MG63 (cell line): ENCODE measurements around the gene F12. TPM values are rescaled to one million over a fixed set of nuclear protein-coding genes. Genes with fewer than 3 reads are reported as not detected.

Source experiments
- DNase-seq: peaks from one replicate; pipeline ENCODE4 v3.0.0-alpha.2; 2020
- H3K27me3 ChIP-seq: fragments of 250-450 bp; sonication (Bioruptor Pico); 2 replicates; pipeline ENCODE4 v1.5.1; 2020; ENCODE audit warnings: mild to moderate bottlenecking, moderate library complexity
- H3K36me3 ChIP-seq: fragments of 250-450 bp; sonication (Bioruptor Pico); 2 replicates; pipeline ENCODE4 v1.5.1; 2020; ENCODE audit warnings: mild to moderate bottlenecking, moderate library complexity
- H3K4me3 ChIP-seq: fragments of 250-450 bp; sonication (Bioruptor Pico); 2 replicates; pipeline ENCODE4 v1.5.1; 2020; ENCODE audit warnings: mild to moderate bottlenecking, moderate library complexity
- H3K9me3 ChIP-seq: fragments of 250-450 bp; sonication (Bioruptor Pico); 2 replicates; pipeline ENCODE4 v1.5.1; 2020; ENCODE audit warnings: mild to moderate bottlenecking, moderate library complexity
- total RNA-seq: library from RNA; depleted of rRNA; stranded (reverse); fragments of >200 nt; shearing (Covaris generic); gene quantifications from 2 replicates; pipeline ENCODE4 v1.2.3, GENCODE V29; 2014; ENCODE audit warnings: low replicate concordance

Gene F12
- total RNA-seq, 1 experiment from 2014 or later = 2.3 TPM

DNA sequence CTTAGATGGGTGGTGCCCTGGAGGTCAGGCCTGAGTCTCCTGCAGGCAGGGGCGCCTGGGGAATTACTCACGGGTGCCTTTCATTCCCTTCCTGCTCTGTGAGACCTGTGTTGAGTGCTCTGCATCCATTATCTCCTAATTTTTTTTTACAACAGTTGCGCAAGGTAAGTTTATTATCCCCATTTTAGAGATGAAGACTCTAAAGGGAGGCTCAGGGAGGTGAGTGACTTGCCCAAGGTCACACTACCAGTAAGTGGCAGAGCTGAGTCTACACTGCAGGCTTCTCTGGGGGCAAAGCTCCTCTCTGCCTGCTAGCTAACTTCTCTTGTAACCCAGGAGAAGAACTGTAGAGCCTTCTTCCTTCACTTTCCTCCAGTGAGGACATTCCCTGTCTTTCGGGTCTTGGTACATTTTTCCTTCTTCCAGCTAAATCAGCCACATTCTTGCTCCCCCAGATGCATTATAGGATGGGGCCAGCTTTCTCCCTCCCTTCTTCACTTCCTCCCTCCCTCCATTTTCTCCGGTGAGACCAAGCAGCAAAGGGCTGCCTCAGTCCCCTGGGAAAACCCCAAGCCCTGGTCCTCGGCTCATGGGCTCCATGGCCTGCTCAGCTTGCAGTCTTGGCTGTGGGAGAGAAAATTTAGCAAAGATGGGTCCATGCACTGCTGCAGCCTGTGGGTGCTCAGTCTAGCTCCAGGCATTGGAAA is 39.0 kb upstream of the F12 start:
- Histone ChIP-seq H3K36me3 (peaks cover 70% of the 10 kb centered on the region), H3K4me3 (peak overlapping the region; percentile 66), H3K9me3 (no peaks in the 10 kb centered on the region), H3K27me3 (no peaks in the 10 kb centered on the region)
- no peak for DNase-seq

- Histone ChIP-seq H3K36me3 (peaks cover 70% of the 10 kb centered on the region), H3K9me3 (no peaks in the 10 kb centered on the region), H3K27me3 (no peaks in the 10 kb centered on the region), H3K4me3 (peak overlapping the region; percentile 66)
- DNase-seq = peak; percentile 100
These were observed 38.4 kb upstream of the F12 start for GRCh38 chr5:177447611-177448243.

GRCh38 chr5:177447066-177447610 is 37.8 kb upstream of the F12 start:
- peak; percentile 87 for DNase-seq
- no peaks in the 10 kb centered on the region for H3K9me3 ChIP-seq
- no peaks in the 10 kb centered on the region for H3K27me3 ChIP-seq
- peak overlapping the region; percentile 66 for H3K4me3 ChIP-seq
- H3K36me3 ChIP-seq = peaks cover 74% of the 10 kb centered on the region

DNA sequence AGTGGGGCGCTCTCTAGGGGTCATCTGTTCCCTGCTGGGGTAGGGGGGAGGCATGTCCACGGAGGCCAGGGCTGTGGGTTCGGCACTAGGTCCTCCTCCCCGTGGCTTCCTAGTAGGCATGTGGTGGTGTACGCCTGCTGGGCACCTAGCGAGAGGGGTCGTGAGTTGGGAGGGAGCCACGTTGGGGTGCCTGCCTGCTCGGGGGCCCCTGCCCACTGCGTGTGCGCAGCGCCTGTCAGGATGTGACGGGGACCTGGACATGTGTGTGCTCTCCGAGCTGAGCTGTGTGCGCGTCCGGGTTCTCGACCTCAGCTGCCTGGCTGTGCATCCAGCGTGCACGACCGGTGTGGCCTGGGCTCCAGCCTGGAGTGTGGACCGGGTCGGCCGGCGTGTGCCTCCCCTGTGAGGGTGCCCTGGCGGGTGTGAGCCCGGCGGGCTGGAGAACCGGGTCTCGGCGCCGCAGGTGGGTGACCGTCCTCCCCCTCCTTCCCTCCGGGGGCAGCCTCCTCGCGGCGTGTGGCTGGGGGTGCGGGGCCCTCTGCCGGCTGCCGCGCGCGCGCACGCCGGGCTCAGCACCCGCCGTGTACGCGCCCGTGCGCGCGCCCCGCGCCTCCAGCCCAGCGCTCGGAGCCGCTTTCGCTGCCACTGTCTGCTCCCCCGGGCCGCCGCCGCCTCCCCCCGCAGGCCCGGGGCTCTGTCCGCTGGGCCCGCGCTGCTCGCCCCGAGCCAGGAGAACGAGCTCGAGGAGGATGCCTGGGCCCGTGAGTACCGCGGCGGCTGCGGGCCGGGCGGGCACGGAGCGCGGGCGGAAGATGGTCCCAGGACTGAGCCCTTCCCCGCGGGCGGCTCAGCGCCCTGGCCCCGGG is 37.1 kb upstream of the F12 start, which contains the start of gene PRR7:
Gene PRR7 (plus strand): TSS at position 615 of the 866 bp plus-strand sequence. CDS start 8,254 bp downstream, outside the sequence.
- no peaks in the 10 kb centered on the region for H3K27me3 ChIP-seq
- H3K4me3 ChIP-seq = peak within 1 kb of the TSS; percentile 66
- DNase-seq = peak; percentile 91
- H3K9me3 ChIP-seq = no peaks in the 10 kb centered on the region
- peaks cover 76% of the 10 kb centered on the region for H3K36me3 ChIP-seq

- DNase-seq = no peak
- Histone ChIP-seq H3K4me3 (peak overlapping the region; percentile 66), H3K36me3 (peaks cover 79% of the 10 kb centered on the region), H3K9me3 (no peaks in the 10 kb centered on the region), H3K27me3 (no peaks in the 10 kb centered on the region)
These were observed 36.5 kb upstream of the F12 start for GRCh38 chr5:177445917-177446199.

- Histone ChIP-seq H3K9me3 (no peaks in the 10 kb centered on the region), H3K36me3 (peaks cover 79% of the 10 kb centered on the region), H3K27me3 (no peaks in the 10 kb centered on the region), H3K4me3 (peak overlapping the region; percentile 66)
- no peak for DNase-seq
These were observed 35.9 kb upstream of the F12 start for GRCh38 chr5:177445052-177445916.

DNA sequence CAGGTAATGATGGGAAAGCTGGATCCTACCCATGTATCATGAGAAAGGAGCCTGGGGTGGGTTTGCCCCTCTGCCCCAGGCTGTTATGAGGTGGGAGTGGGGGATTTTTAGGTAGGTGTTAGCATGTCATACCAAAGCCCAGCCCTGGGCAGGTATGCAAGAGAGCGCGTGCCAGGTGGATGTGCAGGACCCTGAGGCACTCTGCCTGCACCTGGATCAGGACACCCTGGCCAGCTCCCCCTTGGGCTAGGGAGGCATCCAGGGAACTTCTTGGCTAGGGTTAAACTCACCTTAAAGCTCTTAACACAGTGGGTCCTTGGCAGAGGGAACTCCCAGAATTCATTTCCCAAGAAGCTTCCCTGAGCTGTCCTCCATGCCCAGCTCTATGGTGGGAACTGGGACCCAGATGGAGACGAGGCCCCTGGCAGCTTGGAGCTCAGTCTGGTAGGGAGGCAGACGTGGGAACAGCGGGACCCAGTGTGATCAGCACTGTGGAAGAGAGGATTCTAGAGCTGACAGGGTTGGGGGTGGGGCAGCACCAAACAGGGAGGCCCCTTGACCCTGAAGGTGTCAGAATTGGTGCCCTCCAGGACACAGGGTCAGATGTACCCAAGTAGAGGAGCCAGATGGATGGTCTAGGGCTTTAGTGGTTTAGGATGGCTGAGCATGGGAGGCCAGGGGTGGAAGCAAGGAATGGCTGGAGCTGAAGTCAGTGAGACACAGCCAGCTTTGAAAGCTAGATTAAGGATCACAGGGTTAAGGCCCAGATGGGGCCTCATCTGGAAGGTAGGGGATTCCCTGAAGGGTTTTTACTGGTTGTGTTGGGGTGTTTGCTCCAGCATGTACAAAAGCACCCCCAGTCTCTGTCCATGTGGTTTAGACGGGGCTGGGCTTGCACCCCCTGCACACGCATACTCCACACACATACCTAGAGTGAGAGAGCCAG is 35.0 kb upstream of the F12 start:
- H3K36me3 ChIP-seq = peaks cover 79% of the 10 kb centered on the region
- no peaks in the 10 kb centered on the region for H3K27me3 ChIP-seq
- no peak overlapping the region for H3K4me3 ChIP-seq
- no peaks in the 10 kb centered on the region for H3K9me3 ChIP-seq
- DNase-seq = no peak

GRCh38 chr5:177443144-177443983 is 34.0 kb upstream of the F12 start:
- DNase-seq = no peak
- Histone ChIP-seq H3K9me3 (no peaks in the 10 kb centered on the region), H3K4me3 (no peak overlapping the region), H3K27me3 (no peaks in the 10 kb centered on the region), H3K36me3 (peaks cover 79% of the 10 kb centered on the region)

GRCh38 chr5:177442066-177442826 is 32.9 kb upstream of the F12 start:
- no peak overlapping the region for H3K4me3 ChIP-seq
- peaks cover 90% of the 10 kb centered on the region for H3K36me3 ChIP-seq
- H3K9me3 ChIP-seq = no peaks in the 10 kb centered on the region
- no peaks in the 10 kb centered on the region for H3K27me3 ChIP-seq
- no peak for DNase-seq

DNA sequence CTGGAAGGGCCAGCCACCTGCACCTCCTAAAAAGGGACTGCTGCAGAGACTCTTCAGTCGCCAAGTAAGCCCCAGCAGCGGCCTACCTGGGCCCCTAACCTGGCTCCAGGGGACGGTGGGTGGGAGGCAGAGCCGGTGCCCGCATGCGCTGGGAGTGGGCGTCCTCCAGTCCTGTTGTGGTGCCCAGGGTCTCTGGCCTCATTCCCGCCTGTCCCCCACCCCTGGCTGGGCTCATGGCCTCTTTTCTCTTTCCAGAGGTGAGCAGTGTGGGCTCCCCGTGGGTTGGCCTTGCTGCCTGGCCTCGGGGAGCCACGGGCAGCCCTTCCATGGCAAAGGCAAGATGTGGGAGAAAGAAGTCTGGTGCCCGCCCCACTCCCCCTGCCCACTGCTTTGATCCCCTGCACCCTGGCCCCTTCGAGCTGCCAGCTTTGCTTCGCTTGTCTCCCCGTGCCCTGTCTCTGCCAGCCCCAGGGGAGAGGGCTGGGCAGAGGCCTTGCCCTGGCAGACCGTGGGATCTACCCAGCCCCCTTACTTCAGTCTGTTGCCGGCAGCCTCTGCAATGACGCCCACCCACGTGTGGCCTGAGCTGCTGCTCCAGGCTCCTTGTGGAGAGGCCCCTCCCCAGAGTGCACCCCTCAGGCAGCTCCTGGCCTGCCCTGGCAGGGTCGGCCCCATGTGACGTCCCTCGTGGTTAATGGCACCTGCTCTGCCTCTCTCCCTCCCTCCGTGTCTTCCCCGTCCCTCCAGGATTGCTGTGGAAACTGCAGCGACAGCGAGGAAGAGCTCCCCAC is 31.8 kb upstream of the F12 start:
- Histone ChIP-seq H3K36me3 (peaks cover 97% of the 10 kb centered on the region), H3K4me3 (no peak overlapping the region), H3K9me3 (no peaks in the 10 kb centered on the region), H3K27me3 (no peaks in the 10 kb centered on the region)
- DNase-seq = peak; percentile 6

DNA sequence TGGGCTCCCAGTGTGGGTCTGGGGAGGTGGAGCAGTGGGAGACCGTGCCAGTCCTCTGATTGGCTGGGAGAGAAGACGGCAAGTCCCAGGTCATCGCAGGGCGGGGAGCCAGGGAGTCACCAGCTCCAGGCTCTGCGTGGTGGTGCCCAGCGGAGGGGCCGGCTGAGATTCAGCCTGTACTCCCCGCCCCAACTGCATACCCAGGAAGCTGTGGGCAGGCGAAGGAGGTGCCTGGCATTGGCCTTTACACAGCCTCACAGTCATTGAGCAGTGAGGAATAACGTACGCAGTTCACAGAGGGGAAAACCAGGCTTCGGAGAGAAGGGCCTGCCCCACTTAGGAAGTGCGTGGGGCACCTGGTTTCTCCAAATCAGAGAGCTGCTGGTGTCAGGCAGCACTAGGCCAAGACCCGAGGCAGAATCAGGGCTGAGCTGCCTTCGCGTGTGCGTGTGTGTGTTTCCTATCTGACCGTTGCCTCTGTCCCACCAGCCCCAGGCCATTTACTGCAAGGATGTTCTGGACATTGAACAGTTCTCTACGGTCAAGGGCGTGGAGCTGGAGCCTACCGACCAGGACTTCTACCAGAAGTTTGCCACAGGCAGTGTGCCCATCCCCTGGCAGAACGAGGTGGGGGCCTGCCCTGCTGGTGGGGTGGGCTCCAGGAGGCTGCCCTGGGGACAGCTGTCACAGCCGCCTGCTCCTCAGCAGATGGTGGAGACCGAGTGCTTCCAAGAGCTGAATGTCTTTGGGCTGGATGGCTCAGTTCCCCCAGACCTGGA is 31.0 kb upstream of the F12 start:
- no peaks in the 10 kb centered on the region for H3K9me3 ChIP-seq
- H3K36me3 ChIP-seq = peaks cover 96% of the 10 kb centered on the region
- H3K27me3 ChIP-seq = no peaks in the 10 kb centered on the region
- H3K4me3 ChIP-seq = no peak overlapping the region
- peak; percentile 17 for DNase-seq

GRCh38 chr5:177439518-177440053 is 30.2 kb upstream of the F12 start:
- no peak for DNase-seq
- H3K36me3 ChIP-seq = peaks cover 96% of the 10 kb centered on the region
- H3K9me3 ChIP-seq = no peaks in the 10 kb centered on the region
- H3K4me3 ChIP-seq = no peak overlapping the region
- H3K27me3 ChIP-seq = no peaks in the 10 kb centered on the region
